Small intestine (tissue), 7 donors: ENCODE data around the gene TDP1. TPM values are rescaled to one million over a fixed set of nuclear protein-coding genes. Genes with fewer than 3 reads are reported as not detected.

Experiments
- DNase-seq, 2 donors: peaks; one replicate each; pipeline versions ENCODE4 v3.0.0 to v3.0.0-alpha.2; 2013
- FAIRE-seq: peaks from 2 replicates; lab custom pipeline; 2012; peaks lifted over from hg19 to GRCh38; lab: Jason Lieb, UNC
- H3K27ac ChIP-seq, 3 donors: one replicate each; pipeline ENCODE4 v1.5.1; 2013; ENCODE audit warnings: low read length in 2 of 3, mild to moderate bottlenecking in 2 of 3, control low read depth in 1 of 3, inconsistent platforms in 1 of 3, low read depth in 1 of 3, moderate library complexity in 1 of 3
- H3K27me3 ChIP-seq, 3 donors: one replicate each; pipeline ENCODE4 v1.6.1; 2013; ENCODE audit warnings: low read length in 3 of 3, inconsistent platforms in 1 of 3; ENCODE audit not compliant: control insufficient read depth in 3 of 3, insufficient read depth in 3 of 3
- H3K36me3 ChIP-seq, 3 donors: one replicate each; pipeline ENCODE4 v1.6.1; 2013; ENCODE audit warnings: low read length in 3 of 3, inconsistent platforms in 1 of 3, low read depth in 1 of 3, mild to moderate bottlenecking in 1 of 3, moderate library complexity in 1 of 3; ENCODE audit not compliant: control insufficient read depth in 3 of 3, insufficient read depth in 2 of 3
- H3K4me1 ChIP-seq, 3 donors: one replicate each; pipeline ENCODE4 v1.6.1; 2013; ENCODE audit warnings: low read length in 2 of 3, inconsistent platforms in 1 of 3, low read depth in 1 of 3, mild to moderate bottlenecking in 1 of 3, moderate library complexity in 1 of 3; ENCODE audit not compliant: control insufficient read depth in 3 of 3, insufficient read depth in 2 of 3
- H3K4me3 ChIP-seq, 3 donors: one replicate each; pipeline ENCODE4 v1.5.1; 2013; ENCODE audit warnings: low read length in 3 of 3, control low read depth in 1 of 3, inconsistent platforms in 1 of 3, low read depth in 1 of 3, mild to moderate bottlenecking in 1 of 3, moderate library complexity in 1 of 3
- H3K9me3 ChIP-seq, 2 donors: one replicate each; pipeline ENCODE4 v1.6.1; 2013; ENCODE audit warnings: low read depth in 1 of 2, low read length in 1 of 2; ENCODE audit not compliant: control insufficient read depth in 2 of 2, insufficient read depth in 1 of 2
- WGBS, 3 donors: extraction: QIAGEN DNeasy Blood & Tissue Kit; methylation state at CpG; one replicate each; pipeline ENCODE4 v1.1.7; 2013; 5-methylcytosine and 5-hydroxymethylcytosine counted together
- polyA plus RNA-seq, 4 donors: library from polyadenylated mRNA; stranded (reverse) in 3 of 4; unstranded in 1 of 4; fragments of 200-250 nt in 3 of 4; fragments of 120-200 nt in 1 of 4; gene quantifications; one replicate each; pipeline versions ENCODE4 v1.2.1 to v1.2.3, GENCODE V29; 2013
- donor health status: healthy with polysubstance abuse.
- donor health status: control.
- donor health status: control.
- donor health status: Bipolar disorder and iron deficiency.
- donor health status: healthy.

Gene TDP1
- polyA plus RNA-seq, 4 donors = 2.5 to 18.3 (median 6.6) TPM

DNA sequence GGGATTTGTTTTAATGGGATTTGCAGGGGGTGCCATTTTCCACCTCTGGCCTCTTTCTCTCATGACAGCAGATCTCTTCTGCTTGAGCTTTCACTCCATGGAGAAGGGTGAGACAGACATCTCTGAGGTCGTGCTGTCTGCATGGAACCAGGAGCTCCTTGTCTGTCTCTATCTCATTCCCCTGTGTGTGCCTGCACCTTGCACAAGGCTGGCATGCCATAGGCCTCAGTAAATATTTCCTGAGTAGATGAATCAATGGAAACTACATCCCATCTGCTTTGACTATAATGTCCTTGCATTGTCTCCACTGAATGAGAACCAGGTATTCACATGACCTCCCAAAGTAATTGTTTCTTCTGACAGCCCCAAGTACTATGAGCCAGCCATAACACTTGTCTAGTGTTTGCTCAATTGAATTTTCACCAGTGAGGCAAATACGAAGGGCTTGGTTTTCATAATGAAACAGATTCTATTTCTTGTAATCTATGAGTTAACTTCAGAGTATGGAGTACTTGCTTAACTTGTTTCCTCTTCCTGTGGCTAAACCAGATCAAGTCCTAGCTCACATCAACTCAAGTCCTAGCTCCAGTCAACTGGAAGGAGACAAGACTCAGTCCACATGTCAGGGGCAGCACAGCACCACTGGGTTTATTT lies 138.3 kb downstream of the TDP1 start:
- Histone ChIP-seq H3K4me3 (no peak overlapping the region), H3K27ac (no peak overlapping the region), H3K36me3 (no peaks in the 10 kb centered on the region), H3K9me3 (no peaks in the 10 kb centered on the region), H3K4me1 (no peaks in the 10 kb centered on the region), H3K27me3 (no peaks in the 10 kb centered on the region)
- DNase-seq = no peak
- FAIRE-seq = no peak
- WGBS, 3 donors = 37 to 69% (median 65%) methylated on average over 2 of the region's 2 CpGs

Other genes with a start within 250 kb of the TDP1 start
- 10 to 100 TPM in 2 of 4 donors, 1 to 10 TPM in 2; 3.8 to 15.4 (median 7.8) TPM for gene EFCAB11, start 1.2 kb upstream of the TDP1 start, polyA plus RNA-seq
- under 1 TPM in 3 of 4 donors, not detected in 1; 0.15 to 0.66 (median 0.54) TPM for gene KCNK13, start 106.1 kb downstream of the TDP1 start, polyA plus RNA-seq